H1 (cell line): ENCODE results near the gene ENKD1. TPM values are rescaled to one million over a fixed set of nuclear protein-coding genes. Genes with fewer than 3 reads are reported as not detected.

Experiments used
- CHD1 ChIP-seq: IDR thresholded peaks from 2 replicates; pipeline ENCODE4 v1.6.1; 2012; ENCODE audit warnings: low read depth, low read length, improper control_type of control experiment
- SP1 ChIP-seq: IDR thresholded peaks from 2 replicates; pipeline ENCODE4 v1.6.1; 2011; ENCODE audit warnings: low read depth, low read length
- polyA plus RNA-seq, 7 experiments: library from polyadenylated mRNA; depleted of rRNA in 3 of 7; stranded (reverse) in 5 of 7; unstranded in 2 of 7; fragments of >200 nt in 5 of 7; fragments of 200-250 nt in 2 of 7; gene quantifications; 1 replicate in 5 of 7; 2 replicates in 1 of 7; 4 replicates in 1 of 7; pipeline versions ENCODE4 v1.2.1 to v1.2.3, GENCODE V29; 2011 to 2013; ENCODE audit warnings: missing spikeins in 2 of 7, mixed read lengths in 2 of 7
- total RNA-seq: library from RNA; stranded (reverse); fragmentation: NEBNext Ultra II Directional; extraction: Animal tissue kit (Norgen Biotek cat#: 25700); gene quantifications from 2 replicates; pipeline ENCODE4 v1.2.1, GENCODE V29; 2021

Gene ENKD1
- total and polyA plus RNA-seq, 2 of the 8 experiments (the other 6 are each of a cell fraction or from before 2014, with no cell fraction given), result 12.9 to 16.1 TPM

DNA sequence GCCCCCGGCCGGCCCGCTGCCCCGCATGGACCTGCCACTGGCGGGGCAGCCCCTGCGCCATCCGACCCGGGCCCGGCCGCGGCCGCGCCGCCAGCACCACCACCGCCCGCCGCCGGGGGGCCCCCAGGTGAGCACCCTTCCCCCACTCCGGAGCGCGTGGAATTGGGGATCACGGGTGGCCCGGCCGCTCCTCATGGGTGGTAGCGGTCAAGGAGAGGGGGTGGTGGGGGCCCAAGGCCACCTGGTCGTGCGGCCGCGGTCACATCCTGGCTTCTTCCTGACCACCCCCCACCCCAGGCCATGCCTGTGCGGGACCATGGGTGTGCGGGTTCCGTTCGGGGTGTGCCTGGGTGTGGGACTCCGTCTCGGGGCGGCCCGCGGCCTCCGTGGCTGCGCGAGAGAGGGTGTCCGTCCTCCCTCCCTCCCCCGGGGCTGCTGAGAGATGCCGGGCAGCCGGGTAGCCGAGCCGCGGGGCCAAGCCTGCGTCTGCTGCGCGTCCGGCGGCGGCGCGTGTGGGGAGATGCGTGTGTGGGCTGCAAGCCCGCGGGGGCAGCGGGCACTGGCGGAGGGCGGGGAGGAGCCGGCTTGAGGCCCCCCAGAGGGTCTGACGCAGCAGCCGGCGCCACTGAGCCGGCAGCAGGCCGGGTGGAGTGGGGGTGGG is 13.3 kb downstream of the ENKD1 start (continued):
- TF ChIP-seq CHD1 (no peak), SP1 (no peak)
